Testis (tissue), 2 donors: ENCODE data around the gene CWC22.

Source experiments
- CTCF ChIP-seq, 3 experiments: fragments of 450-650 bp in 2 of 3; fragments of 200-600 bp in 1 of 3; sonication (generic) in 1 of 3; IDR thresholded peaks; one replicate each; pipeline ENCODE4 v1.5.1; 2016 to 2019; ENCODE audit warnings: antibody characterized with exemption in 3 of 3, mild to moderate bottlenecking in 2 of 3, moderate library complexity in 1 of 3
- POLR2A ChIP-seq: fragments of 450-650 bp; IDR thresholded peaks from one replicate; pipeline ENCODE4 v1.6.1; 2017; ENCODE audit warnings: antibody characterized with exemption, mild to moderate bottlenecking, moderate library complexity

GRCh38 chr2:179981085-179981484 is 26.0 kb downstream of the CWC22 start:
- TF ChIP-seq CTCF (IDR thresholded peaks at IDR 0.05) (no peak), POLR2A (no peak)
